ENCODE results near the gene DNAH1.

DNAH1 gene

GRCh38 chr3:52405066-52405465, 88.9 kb downstream of the DNAH1 start:
- DNase-seq = no peak

GRCh38 chr3:52405601-52406110, 89.5 kb downstream of the DNAH1 start:
- DNase-seq = no peak

GRCh38 chr3:52406231-52406661, 90.1 kb downstream of the DNAH1 start:
- no peak for DNase-seq

- no peak for DNase-seq
These were observed 90.8 kb downstream of the DNAH1 start for GRCh38 chr3:52406791-52407510.

- no peak for DNase-seq
These were observed 91.7 kb downstream of the DNAH1 start for GRCh38 chr3:52407779-52408178.

- DNase-seq = no peak
These were observed 92.3 kb downstream of the DNAH1 start for GRCh38 chr3:52408466-52408865.

GRCh38 chr3:52415800-52416199, 99.7 kb downstream of the DNAH1 start:
- DNase-seq = no peak

GRCh38 chr3:52420388-52420787, 104.3 kb downstream of the DNAH1 start:
- DNase-seq = no peak

GRCh38 chr3:52422669-52423068, 106.5 kb downstream of the DNAH1 start:
- DNase-seq = no peak

- no peak for DNase-seq
These were observed 107.1 kb downstream of the DNAH1 start for GRCh38 chr3:52423173-52423572.

GRCh38 chr3:52428151-52429005, 112.3 kb downstream of the DNAH1 start:
- peak in 9 of 14 donors; percentile 16 to 82 (median 40) for DNase-seq

- DNase-seq = no peak
These were observed 112.9 kb downstream of the DNAH1 start for GRCh38 chr3:52429031-52429430.

- DNase-seq = no peak
These were observed 113.8 kb downstream of the DNAH1 start for GRCh38 chr3:52429779-52430415.

- no peak for DNase-seq
These were observed 114.3 kb downstream of the DNAH1 start for GRCh38 chr3:52430416-52430810.

- no peak for DNase-seq
These were observed 115.5 kb downstream of the DNAH1 start for GRCh38 chr3:52431459-52432223.

- DNase-seq = no peak
These were observed 116.1 kb downstream of the DNAH1 start for GRCh38 chr3:52432225-52432624.

GRCh38 chr3:52432691-52433141, 116.6 kb downstream of the DNAH1 start:
- DNase-seq = no peak

GRCh38 chr3:52433328-52433995, 117.3 kb downstream of the DNAH1 start:
- DNase-seq = no peak

- no peak for DNase-seq
These were observed 117.9 kb downstream of the DNAH1 start for GRCh38 chr3:52433996-52434479.

GRCh38 chr3:52434491-52435115, 118.5 kb downstream of the DNAH1 start:
- DNase-seq = no peak
